ENCODE data around the gene BMP7. TPM values are rescaled to one million over a fixed set of nuclear protein-coding genes. Genes with fewer than 3 reads are reported as not detected.
"Not testable (repeated sequence)": the region's sequence is repeated elsewhere in the genome, so short reads cannot be mapped to it uniquely, and the experiment has no call there.

The BMP7 gene
- total RNA-seq, 1 donor from 2014 or later = not detected

DNA sequence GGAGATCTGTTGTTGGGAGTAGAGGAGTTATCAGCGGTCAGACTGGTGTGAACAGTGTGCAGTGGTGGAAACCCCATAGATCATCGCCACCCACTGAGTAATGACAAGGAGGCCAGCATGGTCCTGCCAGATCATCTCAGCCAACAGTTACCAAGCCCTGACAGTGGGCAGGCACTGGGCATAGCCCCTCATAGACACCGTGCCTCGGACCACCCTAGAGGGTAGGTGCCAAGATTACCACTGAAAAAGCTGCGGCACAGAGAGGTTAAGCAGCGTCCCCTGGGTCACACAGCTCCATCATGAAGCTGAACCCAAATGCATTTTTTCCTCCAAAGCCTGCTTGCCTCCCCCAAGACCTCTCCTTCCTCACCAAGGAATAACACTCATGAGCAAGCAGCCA, 21.5 kb upstream of the BMP7 start:
- no peak for DNase-seq (ENCODE audit: low read depth in 2 of 2)

DNA sequence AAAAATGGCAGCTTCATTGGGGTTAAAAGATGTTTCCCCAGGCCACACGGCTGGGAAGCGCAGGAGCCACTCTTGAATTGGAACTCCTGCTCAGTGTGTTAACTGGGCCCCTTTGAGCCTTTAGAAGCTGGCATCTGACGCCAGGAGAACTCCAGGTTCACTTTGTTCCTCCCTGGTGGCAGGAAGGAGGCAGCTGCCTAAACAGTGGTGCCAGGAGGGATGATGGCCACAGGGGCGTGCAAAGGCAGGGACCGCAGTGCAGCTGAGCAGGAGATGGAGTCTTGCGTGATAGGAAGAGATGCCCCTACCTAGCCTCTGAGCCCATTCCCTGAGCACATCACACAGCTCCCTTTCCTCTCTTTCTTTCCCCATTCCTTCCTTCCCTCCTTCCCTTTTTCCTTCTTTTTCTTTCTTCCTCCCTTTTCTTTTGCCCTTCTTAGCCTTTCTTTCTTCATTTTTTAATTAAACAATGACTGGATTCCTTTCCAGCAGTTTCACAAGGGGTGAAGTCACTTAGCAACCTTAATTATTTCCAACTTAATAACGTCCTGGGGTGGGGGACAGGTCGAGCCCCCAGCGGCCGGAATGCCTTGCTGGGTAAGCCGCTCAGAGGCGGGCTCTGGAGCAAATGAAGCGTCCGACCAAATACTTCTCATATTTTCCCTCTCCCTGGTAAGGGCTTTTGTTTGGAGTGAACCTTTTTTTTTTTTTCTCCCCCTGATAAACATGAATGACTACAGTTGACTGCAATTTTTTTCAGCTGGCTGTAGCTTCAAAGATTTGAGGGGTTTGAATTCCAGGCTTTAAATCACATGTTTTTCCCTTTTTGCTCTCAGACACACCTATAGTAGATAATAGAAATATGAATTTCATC, 20.8 kb upstream of the BMP7 start:
- DNase-seq (ENCODE audit: low read depth in 2 of 2) = no peak

- DNase-seq (ENCODE audit: low read depth in 2 of 2) = no peak
Observed at GRCh38 chr20:57283860-57284259, 17.4 kb upstream of the BMP7 start.

DNA sequence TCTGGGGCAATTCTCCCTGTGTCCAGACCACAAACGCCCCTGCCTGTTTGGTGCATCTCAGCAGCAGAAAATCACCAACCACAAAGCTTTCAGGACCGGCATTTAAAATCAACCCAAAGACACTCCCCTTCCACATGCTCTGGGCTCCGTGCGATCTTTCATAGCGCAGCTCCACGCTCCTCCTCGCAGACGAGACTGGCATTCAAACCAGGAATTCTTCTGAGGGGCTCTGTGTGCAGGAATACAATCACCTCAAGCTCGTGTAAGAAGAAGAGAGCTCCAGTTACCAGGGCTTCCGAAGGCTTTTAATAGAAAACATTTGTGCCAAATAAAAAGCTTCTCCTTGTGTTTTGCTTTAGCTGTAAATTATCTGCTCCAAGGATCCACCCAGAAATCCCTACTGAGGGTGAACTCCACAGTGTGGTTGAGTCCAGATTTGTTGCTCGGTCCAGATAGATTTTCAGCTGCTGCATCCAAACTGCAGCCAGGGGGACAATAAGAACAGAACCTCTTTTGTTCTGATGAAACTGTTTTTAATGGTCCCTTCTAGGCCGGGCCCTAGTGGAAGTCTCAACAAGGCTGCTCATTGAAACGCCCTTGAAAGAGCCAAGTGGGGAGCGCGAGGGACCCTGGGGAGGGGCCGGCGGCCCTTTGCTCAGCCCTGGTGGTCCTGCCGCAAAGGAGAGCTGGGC, 16.4 kb upstream of the BMP7 start:
- DNase-seq (ENCODE audit: low read depth in 2 of 2) = no peak

DNA sequence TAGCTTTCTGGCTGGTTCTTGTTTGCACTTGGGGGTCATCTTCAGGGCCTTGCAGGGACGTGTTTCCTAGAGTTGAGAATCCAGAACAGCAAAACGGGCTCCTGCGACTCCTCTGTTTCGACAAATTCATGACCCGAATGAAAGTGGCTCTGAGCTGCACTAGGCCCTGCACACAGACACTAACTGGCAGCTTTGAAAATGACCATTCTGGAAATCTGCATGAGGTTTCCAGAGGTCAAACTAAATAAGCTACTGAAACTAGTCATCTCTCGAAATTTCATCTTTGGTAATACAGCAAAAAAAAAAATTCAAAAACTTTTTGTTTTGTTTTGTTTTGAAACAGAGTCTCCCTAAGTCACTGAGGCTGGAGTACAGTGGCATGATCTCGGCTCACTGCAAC, 15.5 kb upstream of the BMP7 start:
- no peak for DNase-seq (ENCODE audit: low read depth in 2 of 2)

GRCh38 chr20:57280221-57280620, 13.8 kb upstream of the BMP7 start:
- no peak for DNase-seq (ENCODE audit: low read depth in 2 of 2)

- not testable (repeated sequence) for DNase-seq (ENCODE audit: low read depth in 2 of 2)
Observed at GRCh38 chr20:57279548-57279947, 13.1 kb upstream of the BMP7 start.

GRCh38 chr20:57278457-57278856, 12.0 kb upstream of the BMP7 start:
- DNase-seq (ENCODE audit: low read depth in 2 of 2) = no peak

DNA sequence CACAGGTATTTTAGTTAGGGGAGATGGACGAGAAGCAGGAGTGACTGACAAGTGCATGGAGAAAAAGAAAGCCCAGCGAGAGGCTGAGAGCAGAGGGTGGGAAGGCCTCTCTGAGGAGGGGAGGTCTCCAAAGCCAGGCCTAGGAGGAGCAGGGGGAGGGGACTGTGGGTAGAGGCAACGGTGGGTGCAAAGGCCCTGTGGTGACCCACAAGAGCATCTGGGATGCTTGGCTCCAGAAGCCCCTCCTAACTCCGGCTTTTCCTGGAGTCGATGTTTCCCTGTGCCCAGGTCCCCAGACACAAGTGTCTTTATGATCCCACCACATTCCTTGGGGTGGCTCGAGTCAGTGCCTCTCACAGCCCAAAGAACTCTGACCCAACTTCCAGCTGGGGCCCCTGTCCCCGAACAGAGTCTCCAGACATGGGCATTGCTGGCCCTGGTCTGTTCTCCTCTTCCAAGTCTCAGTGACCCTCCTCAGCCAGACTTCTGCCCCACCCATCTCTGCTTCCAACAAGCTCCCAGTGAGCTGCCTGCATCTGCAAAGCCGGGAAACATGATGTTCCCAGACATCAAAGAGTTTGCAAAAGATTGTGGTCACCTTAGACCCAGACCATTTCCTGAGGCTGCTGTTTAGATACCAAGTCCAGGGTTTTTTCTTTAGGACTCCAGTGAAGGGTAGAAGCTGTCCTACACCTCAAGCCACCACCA, 11.1 kb upstream of the BMP7 start:
- DNase-seq (ENCODE audit: low read depth in 2 of 2) = no peak

DNA sequence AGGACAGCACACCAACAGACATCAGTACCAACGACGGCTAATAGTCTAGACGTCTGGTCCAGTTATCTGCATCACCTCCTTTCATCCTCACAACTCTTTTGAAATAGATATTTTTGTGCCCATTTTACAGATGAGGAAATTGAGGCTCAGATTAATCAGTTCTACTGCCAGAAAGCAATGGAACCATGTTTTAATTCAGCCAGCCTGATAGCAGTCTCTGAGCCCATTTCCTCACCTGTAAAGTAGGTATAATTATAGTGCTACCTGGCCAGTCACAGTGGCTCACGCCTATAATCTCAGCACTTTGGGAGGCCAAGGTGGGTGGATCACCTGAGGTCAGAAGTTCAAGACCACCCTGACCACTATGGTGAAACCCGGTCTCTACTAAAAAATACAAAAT, 9.8 kb upstream of the BMP7 start:
- DNase-seq (ENCODE audit: low read depth in 2 of 2) = no peak

DNA sequence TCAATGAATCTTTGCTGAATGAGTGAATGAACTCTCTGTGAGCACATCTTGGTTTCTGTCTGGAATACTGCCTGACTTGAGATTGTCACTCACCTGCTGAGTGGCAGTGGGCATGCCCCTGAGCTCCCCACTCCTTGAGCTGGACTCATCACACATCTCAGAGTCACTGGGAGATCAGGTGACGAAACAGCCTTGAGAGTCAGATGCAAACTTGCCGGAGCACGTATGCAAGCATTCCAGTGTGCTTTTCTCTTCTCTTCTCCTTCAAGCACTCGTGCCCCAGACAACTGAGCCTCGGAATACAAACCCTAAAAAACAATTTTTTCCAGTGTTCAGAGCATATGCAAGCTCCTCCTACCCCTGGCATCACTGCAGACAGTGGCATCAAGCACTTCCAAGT, 9.4 kb upstream of the BMP7 start:
- no peak for DNase-seq (ENCODE audit: low read depth in 2 of 2)

DNA sequence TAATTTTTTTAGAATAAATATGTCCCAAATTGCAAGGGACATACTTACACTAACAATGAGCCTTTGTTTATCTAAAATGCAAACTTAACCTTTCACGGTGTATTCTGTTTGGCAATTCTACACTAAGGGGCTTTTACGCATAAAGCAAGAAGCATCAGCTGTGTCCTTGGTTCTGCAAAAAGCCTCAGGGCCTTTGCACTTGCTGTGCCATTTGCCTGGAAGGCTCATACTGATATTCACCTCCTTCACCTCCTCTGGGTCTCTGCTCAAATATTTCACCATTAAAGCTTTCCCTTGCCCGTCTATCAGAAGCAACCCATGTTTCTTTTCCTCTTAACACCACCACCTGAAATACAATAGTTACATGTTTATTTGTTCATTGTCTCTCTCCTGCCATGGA, 8.9 kb upstream of the BMP7 start:
- no peak for DNase-seq (ENCODE audit: low read depth in 2 of 2)

DNA sequence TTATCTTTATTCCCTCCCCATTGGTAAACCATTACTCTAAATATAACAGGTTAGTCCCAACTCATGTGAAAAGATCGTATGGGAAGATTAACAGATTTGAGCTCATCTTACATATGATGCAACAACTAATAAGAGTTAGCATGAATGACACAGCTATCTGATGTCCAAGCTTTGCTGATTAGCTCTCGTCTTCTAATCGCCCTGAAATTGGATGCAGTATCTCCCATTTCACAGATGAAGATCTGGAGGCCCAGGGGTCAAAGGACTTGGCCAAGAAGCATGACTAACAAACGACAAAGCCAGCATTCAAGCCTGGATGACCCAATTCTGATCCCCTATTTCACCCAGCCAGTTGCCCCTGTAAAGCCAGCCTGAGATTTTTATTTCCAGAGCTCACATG, 8.4 kb upstream of the BMP7 start:
- DNase-seq (ENCODE audit: low read depth in 2 of 2) = no peak

DNA sequence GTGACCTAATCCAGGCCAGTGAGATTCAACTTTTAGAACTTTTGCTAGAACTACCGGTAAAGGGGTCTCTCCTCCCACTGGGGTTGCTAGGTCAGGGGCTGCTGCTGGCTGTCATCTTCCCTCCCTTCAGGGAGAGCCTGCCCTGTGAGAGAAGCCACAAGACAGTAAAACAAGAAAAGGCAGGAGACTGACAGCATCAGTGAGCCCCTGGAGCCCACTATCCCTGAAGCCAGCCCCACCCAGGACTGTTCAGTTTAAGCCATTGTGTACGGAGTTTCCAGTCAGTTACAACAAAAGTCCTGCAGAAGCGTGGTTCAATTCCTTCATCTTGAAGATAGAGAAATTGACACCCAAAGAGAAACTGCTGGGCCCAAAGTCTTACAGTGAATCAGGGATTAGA, 7.9 kb upstream of the BMP7 start:
- DNase-seq (ENCODE audit: low read depth in 2 of 2) = no peak

DNA sequence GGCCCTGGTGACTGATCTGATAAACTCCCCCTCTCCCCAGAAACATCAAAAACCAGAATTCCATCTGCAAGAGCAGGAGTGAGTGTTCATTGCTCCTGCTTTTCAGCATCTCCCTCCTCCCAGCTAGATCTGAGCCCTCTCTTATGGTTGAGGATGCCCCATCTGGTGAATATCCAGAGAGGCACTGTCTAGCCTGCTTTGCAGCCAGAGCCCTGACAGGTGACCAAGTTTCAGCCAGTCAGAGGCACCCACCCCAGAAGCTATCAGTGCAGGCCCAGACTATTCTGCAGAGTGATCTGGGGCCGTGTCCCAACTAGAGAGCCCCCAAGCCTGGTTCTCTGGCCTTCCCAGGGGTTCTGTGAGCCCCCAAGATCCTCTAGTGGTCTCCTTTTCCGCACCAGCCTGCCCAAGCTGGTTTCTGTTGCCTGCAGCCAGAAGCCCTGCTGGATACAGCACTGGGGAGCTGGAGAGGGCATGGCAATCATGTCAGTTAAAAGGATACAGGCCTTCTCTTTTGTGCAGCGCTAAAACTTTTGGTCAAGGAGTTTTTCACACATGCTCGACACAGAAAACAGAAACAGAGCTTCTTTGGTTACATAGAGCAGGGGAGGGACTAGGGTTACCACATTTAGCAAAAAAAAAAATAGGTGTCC, 6.6 kb upstream of the BMP7 start:
- no peak for DNase-seq (ENCODE audit: low read depth in 2 of 2)

GRCh38 chr20:57270204-57270984, 4.0 kb upstream of the BMP7 start:
- no peak for DNase-seq (ENCODE audit: low read depth in 2 of 2)

GRCh38 chr20:57269148-57269984, 2.9 kb upstream of the BMP7 start:
- DNase-seq (ENCODE audit: low read depth in 2 of 2) = no peak

- DNase-seq (ENCODE audit: low read depth in 2 of 2) = no peak
Observed at GRCh38 chr20:57268399-57269076, 2.1 kb upstream of the BMP7 start.

DNA sequence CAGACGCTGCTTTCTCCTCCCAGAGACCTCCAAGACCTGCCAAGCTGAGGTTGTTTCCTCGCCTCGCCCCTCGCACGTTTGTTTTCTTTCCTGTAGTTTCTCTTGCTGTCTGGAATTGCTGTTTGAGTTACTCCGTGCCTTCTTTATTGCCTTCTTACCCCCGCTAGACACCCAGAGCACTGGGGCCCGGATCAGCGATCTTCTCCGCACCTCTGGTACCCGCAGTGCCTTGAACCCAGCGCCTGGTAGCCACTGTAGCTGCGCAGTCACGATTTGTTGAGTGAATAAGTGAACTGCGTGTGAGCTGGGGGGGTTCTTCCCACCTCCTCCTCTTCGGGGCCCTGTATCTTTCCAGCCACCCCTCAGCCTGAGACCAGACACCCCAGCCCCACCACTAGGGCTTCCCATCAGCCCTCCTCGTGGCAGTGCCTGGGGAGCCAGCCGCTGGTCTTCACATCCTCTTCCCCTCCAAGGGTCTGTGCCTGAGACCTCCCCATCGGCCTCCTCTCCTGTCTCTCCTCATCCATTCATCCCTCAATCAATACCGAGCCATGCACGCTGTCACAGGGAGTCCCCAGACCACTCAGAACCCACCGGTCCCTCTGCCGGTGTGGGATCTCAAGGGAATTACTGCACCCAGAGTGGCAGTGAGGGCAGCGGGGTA, 849 bp upstream of the BMP7 start:
- no peak for DNase-seq (ENCODE audit: low read depth in 2 of 2)

Measured in dermis microvascular lymphatic vessel endothelial cell (primary cell).